Common myeloid progenitor, CD34-positive (primary cell): ENCODE data around the gene A2ML1.

ENCODE experiments used
- CTCF ChIA-PET: fragments of 350-600 bp; sonication (Branson Sonifier 250); formaldehyde crosslinking; loops from one replicate; lab custom pipeline; 2021; ENCODE audit warnings: antibody characterized with exemption; lab: Charles Lee
- POLR2A ChIA-PET: fragments of 350-600 bp; sonication (Branson Sonifier 250); formaldehyde crosslinking; loops from one replicate; lab custom pipeline; 2021; ENCODE audit warnings: antibody characterized with exemption; lab: Charles Lee
- DNase-seq, 3 donors: peaks; one replicate each; pipeline versions ENCODE4 v3.0.0 to v3.0.0-alpha.2; 2013
- H3K27ac ChIP-seq, 2 experiments: 1 replicate in 1 of 2; 2 replicates in 1 of 2; pipeline ENCODE4 v1.7.0; 2013; ENCODE audit warnings: inconsistent platforms in 2 of 2, low read length in 2 of 2, mild to moderate bottlenecking in 2 of 2, low read depth in 1 of 2, moderate library complexity in 1 of 2; ENCODE audit not compliant: severe bottlenecking in 2 of 2, insufficient read depth in 1 of 2, poor library complexity in 1 of 2
- H3K27me3 ChIP-seq, 5 experiments: replicated peaks in 2 of 5; 1 replicate in 3 of 5; 2 replicates in 2 of 5; pipeline versions ENCODE4 v1.6.1 to v1.7.0; 2013; ENCODE audit warnings: low read length in 4 of 5, mild to moderate bottlenecking in 2 of 5, moderate library complexity in 2 of 5, inconsistent platforms in 1 of 5; ENCODE audit not compliant: insufficient read depth in 5 of 5, control insufficient read depth in 4 of 5
- H3K36me3 ChIP-seq, 4 experiments: 1 replicate in 2 of 4; 2 replicates in 2 of 4; pipeline versions ENCODE4 v1.6.1 to v1.7.0; 2013; ENCODE audit warnings: low read length in 3 of 4, control low read depth in 1 of 4, mild to moderate bottlenecking in 1 of 4; ENCODE audit not compliant: control insufficient read depth in 4 of 4, insufficient read depth in 4 of 4
- H3K4me1 ChIP-seq, 4 experiments: 1 replicate in 3 of 4; 2 replicates in 1 of 4; pipeline versions ENCODE4 v1.6.1 to v1.7.1; 2013; ENCODE audit warnings: low read length in 3 of 4, mild to moderate bottlenecking in 3 of 4, control low read depth in 1 of 4, inconsistent platforms in 1 of 4, moderate library complexity in 1 of 4; ENCODE audit not compliant: control insufficient read depth in 4 of 4, insufficient read depth in 4 of 4; ENCODE audit errors: control extremely low read depth in 1 of 4
- H3K4me3 ChIP-seq, 7 experiments: 1 replicate in 4 of 7; 2 replicates in 3 of 7; pipeline versions ENCODE4 v1.5.1 to v1.7.0; 2013; ENCODE audit warnings: mild to moderate bottlenecking in 7 of 7, low read length in 6 of 7, moderate library complexity in 6 of 7, inconsistent platforms in 2 of 7, low read depth in 2 of 7, control low read depth in 1 of 7; ENCODE audit not compliant: insufficient read depth in 4 of 7, control insufficient read depth in 1 of 7; ENCODE audit errors: extremely low read depth in 1 of 7
- H3K9me3 ChIP-seq, 5 experiments: 1 replicate in 4 of 5; 2 replicates in 1 of 5; pipeline versions ENCODE4 v1.6.1 to v1.7.1; 2013; ENCODE audit warnings: low read length in 4 of 5, mild to moderate bottlenecking in 2 of 5, inconsistent platforms in 1 of 5, low read depth in 1 of 5, moderate library complexity in 1 of 5; ENCODE audit not compliant: control insufficient read depth in 4 of 5, insufficient read depth in 2 of 5; ENCODE audit errors: control extremely low read depth in 1 of 5
- WGBS: methylation state at CpG from one replicate; pipeline ENCODE4 v1.1.5; 2013; ENCODE audit not compliant: insufficient coverage; 5-methylcytosine and 5-hydroxymethylcytosine counted together

Gene A2ML1

GRCh38 chr12:8832500-8832899, 10.1 kb downstream of the A2ML1 start:
- Histone ChIP-seq H3K4me3 (no peak overlapping the region), H3K4me1 (peaks cover 0 to 13% (median 5%) of the 10 kb centered on the region in 4 experiments), H3K27ac (no peak overlapping the region), H3K9me3 (no peaks in the 10 kb centered on the region), H3K36me3 (no peaks in the 10 kb centered on the region), H3K27me3 (no peaks in the 10 kb centered on the region)
- WGBS, result 93% methylated on average over 3 of the region's 6 CpGs
- ChIA-PET CTCF (no interaction called here), POLR2A (no interaction called here)
- DNase-seq, result no peak

GRCh38 chr12:8834230-8834629, 11.8 kb downstream of the A2ML1 start:
- POLR2A ChIA-PET, result no interaction called here
- WGBS, result 100% methylated on average over 1 of the region's 1 CpG
- DNase-seq, result no peak
- Histone ChIP-seq H3K4me1 (no peaks in the 10 kb centered on the region), H3K9me3 (no peaks in the 10 kb centered on the region), H3K36me3 (no peaks in the 10 kb centered on the region), H3K27ac (no peak overlapping the region), H3K4me3 (no peak overlapping the region), H3K27me3 (no peaks in the 10 kb centered on the region)
- CTCF ChIA-PET, result interaction anchor here (1.5 kb wide), 1 partner anchor 10 kb away, joined by 3 read pairs; no protein-coding TSS in a partner anchor

DNA sequence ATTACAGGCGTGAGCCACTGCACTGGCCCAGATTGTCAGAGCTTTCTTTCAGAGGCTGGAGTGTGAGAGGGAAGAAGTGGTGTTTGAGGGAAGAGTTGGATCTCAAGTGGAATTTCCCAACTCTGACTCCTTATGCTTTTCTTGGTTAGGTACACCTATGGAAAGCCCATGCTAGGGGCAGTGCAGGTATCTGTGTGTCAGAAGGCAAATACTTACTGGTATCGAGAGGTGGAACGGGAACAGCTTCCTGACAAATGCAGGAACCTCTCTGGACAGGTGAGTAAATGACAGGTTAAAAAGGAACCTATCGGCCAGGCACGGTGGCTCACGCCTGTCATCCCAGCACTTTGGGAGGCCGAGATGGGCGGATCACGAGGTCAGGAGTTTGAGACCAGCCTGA, 14.9 kb downstream of the A2ML1 start:
- H3K36me3 ChIP-seq, result no peaks in the 10 kb centered on the region
- ChIA-PET CTCF (no interaction called here), POLR2A (no interaction called here)
- no peak overlapping the region for H3K27ac ChIP-seq
- no peaks in the 10 kb centered on the region for H3K4me1 ChIP-seq
- H3K4me3 ChIP-seq, result no peak overlapping the region
- no peaks in the 10 kb centered on the region for H3K27me3 ChIP-seq
- H3K9me3 ChIP-seq, result no peaks in the 10 kb centered on the region
- 96% methylated on average over 9 of the region's 9 CpGs for WGBS
- DNase-seq, result no peak

DNA sequence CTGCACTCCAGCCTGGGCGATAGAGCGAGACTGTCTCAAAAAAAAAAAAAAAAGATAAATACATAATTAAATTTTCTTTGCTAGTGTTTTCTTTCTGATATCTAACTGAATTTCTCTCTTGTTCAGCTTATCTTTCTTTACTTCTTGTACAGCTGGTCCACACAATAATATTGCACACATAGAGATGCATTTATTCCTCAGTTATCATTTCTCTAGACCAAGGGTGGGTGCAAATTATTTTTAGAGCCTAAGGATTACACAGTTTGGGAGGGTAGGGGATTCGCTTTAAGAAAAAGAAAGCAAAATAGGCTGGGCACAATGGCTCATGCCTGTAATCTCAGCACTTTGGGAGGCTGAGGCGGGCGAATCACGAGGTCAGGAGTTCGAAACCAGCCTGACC, 17.9 kb downstream of the A2ML1 start:
- no peaks in the 10 kb centered on the region for H3K27me3 ChIP-seq
- CTCF ChIA-PET, result interaction anchor here (0.9 to 1.0 kb wide), 2 partner anchors 20 to 21 kb away, joined by 3 read pairs; no protein-coding TSS in a partner anchor
- 100% methylated on average over 2 of the region's 7 CpGs for WGBS

GRCh38 chr12:8840938-8841633, 18.7 kb downstream of the A2ML1 start:
- DNase-seq, result peak in 2 of 3 donors; percentile 10 to 26
- no peak overlapping the region for H3K4me3 ChIP-seq
- ChIA-PET POLR2A (interaction anchor here (0.5 to 1.0 kb wide), 2 partner anchors 11 to 123 kb away, joined by 3 read pairs; no protein-coding TSS in a partner anchor), CTCF (interaction anchor here (0.9 to 1.0 kb wide), 3 partner anchors 11 to 20 kb away, joined by 3 read pairs; no protein-coding TSS in a partner anchor)
- no peaks in the 10 kb centered on the region for H3K36me3 ChIP-seq
- H3K9me3 ChIP-seq, result no peaks in the 10 kb centered on the region
- no peak overlapping the region for H3K27ac ChIP-seq
- no peaks in the 10 kb centered on the region for H3K27me3 ChIP-seq
- 29% methylated on average over 6 of the region's 8 CpGs for WGBS
- no peaks in the 10 kb centered on the region for H3K4me1 ChIP-seq

More for the DNA sequence above, 17.9 kb downstream of the A2ML1 start:
- POLR2A ChIA-PET, result interaction anchor here (1.0 kb wide), 1 partner anchor 12 kb away, joined by 3 read pairs; no protein-coding TSS in a partner anchor
- Histone ChIP-seq H3K4me1 (no peaks in the 10 kb centered on the region), H3K36me3 (no peaks in the 10 kb centered on the region), H3K9me3 (no peaks in the 10 kb centered on the region), H3K27ac (no peak overlapping the region), H3K4me3 (no peak overlapping the region)
- no peak for DNase-seq

GRCh38 chr12:8841778-8842177, 19.4 kb downstream of the A2ML1 start:
- WGBS, result 93% methylated on average over 3 of the region's 4 CpGs
- no peak overlapping the region for H3K4me3 ChIP-seq
- H3K36me3 ChIP-seq, result no peaks in the 10 kb centered on the region
- ChIA-PET CTCF (interaction anchor here (1.0 kb wide), 2 partner anchors 10 to 49 kb away, joined by 3 read pairs; no protein-coding TSS in a partner anchor), POLR2A (no interaction called here)
- H3K27ac ChIP-seq, result no peak overlapping the region
- H3K27me3 ChIP-seq, result no peaks in the 10 kb centered on the region
- no peak for DNase-seq
- H3K9me3 ChIP-seq, result no peaks in the 10 kb centered on the region
- H3K4me1 ChIP-seq, result no peaks in the 10 kb centered on the region

- ChIA-PET POLR2A (no interaction called here), CTCF (interaction anchor here (1.0 to 2.2 kb wide), 3 partner anchors 9 to 20 kb away, joined by 3 to 5 read pairs (median 3); no protein-coding TSS in a partner anchor)
- Histone ChIP-seq H3K27ac (no peak overlapping the region), H3K4me1 (no peaks in the 10 kb centered on the region), H3K4me3 (no peak overlapping the region), H3K36me3 (no peaks in the 10 kb centered on the region), H3K27me3 (no peaks in the 10 kb centered on the region), H3K9me3 (no peaks in the 10 kb centered on the region)
- WGBS, result 96% methylated on average over 9 of the region's 11 CpGs
- no peak for DNase-seq
Measured at GRCh38 chr12:8844665-8845064, 22.2 kb downstream of the A2ML1 start.
